Measurements from ENCODE around the gene SLC9A3. TPM values are rescaled to one million over a fixed set of nuclear protein-coding genes. Genes with fewer than 3 reads are reported as not detected.

Gene SLC9A3
- polyA plus RNA-seq, 1 donor, result 2.8 TPM

GRCh38 chr5:554284-554988 is 30.2 kb upstream of the SLC9A3 start:
- DNase-seq, result no peak

DNA sequence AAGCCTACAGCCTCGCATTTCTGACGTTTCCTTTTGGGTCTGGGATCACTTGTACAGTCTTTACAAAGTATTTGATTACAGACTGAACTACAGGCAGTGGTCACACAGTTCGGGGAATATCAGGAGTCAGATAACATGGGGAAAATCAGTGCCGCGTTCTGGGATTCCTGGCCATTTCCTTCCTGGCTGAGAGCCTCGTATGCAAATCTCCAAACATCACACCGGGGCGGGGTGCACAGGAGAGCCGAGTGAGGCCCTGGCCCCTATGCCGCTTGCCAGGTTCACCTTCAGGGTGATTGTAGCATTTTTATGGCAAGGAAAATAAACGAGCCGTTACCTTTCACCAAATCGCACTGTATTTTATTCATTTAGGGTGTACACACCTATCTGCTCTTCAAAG is 29.6 kb upstream of the SLC9A3 start:
- DNase-seq, result no peak

- DNase-seq, result no peak
Observed at GRCh38 chr5:551406-551805, 27.2 kb upstream of the SLC9A3 start.

DNA sequence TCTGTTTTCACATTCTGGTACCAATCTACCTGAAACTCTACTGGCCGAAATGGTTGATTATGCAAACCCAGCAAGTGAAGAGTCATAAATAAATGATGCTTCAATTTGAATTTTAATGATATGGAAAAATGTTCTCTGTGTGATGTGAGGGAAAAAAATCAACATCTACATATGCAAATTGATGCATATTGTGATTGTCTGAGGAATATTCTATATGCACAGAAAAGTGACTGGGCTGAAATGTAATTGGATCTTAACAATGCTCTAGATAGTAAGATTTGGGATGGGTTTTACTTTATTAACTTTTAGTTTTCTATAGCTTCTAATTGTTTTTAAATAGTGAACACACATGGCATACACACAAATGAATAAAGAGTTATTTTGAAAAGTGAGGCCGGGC is 25.0 kb upstream of the SLC9A3 start:
- no peak for DNase-seq

DNA sequence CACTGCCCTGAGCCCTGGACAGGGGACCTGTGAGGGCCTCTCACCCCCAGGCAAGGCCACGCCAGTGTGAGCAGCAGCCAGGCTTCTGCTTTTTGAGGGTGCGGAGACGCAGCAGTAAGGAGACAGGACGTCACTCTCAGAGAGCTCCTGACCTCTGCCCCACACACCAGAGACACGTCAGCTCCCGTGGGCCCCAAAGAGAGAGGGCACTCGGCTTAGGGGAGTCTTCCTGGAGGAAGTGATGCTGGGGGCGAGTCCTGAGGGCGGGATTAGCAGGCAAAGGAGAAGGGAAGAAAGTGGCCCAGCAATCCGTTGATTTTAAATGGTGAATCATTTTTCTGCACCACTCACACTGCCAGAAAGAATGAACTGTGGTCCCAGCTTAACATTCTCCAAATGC is 24.0 kb upstream of the SLC9A3 start:
- DNase-seq, result no peak

- DNase-seq, result no peak
Observed at GRCh38 chr5:547086-547924, 23.1 kb upstream of the SLC9A3 start.

GRCh38 chr5:546376-546908 is 22.2 kb upstream of the SLC9A3 start:
- no peak for DNase-seq

DNA sequence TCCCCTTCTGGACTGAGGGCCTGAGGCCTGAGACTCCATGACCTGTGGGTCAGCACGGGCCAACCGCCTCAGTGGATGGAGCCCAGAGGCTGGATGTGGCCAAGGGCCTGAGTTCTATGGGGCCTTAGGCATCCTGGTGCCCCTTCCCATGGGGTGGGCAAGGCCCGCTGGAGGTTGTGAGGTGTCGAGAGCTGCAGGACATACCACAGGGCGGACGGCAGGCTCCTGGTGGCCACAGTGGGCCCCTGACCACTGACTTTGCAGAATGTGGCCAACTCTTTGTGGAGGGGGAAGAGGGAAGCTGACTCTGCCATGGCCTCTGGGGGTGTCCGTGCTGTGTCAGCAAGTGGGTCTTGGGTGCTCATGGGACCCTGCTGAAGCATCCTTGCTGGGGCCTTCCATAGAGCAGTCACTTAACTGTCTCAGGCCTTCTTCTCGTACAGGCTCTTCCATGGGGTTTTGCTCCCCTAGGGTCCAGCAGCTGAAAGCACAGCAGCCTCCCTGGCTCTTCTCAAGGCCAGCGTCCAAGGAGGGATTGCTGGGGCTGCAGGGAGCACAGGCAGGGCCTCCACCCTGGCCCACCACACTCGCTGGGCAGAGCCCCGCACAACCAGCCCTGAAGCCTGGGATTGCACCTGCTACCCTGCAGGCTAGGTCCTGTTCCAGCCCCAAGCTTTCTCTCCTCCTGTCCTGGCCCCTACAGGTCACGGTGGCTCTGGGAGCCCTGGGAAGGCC is 21.6 kb upstream of the SLC9A3 start:
- no peak for DNase-seq

DNA sequence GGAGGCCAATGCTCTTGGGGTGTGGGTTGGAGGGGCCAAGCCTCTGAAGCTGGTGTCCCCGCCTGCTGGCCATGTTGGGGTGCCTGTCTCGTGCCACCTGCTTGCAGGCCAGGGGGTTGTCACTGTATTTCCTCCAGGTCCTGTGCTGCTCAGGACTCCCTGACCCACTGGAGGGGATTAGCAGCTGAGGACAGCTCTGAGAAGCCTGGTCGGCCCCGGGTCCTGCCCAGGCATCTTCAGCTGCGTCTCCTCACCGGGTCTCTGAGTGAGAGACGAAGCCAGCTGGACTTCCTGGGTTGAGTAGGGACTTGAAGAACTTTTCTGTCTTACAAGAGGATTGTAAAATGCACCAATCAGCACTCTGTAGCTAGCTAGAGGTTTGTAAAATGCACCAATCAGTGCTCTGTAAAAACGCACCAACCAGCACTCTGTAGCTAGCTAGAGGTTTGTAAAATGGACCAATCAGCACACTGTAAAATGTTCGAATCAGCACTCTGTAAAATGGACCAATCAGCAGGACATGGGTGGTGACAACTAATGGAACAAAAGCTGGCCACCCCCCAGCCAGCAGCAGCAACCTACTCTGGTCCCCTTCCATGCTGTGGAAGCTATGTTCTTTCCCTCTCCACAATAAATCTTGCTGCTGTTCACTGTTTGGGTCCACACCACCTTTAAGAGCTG is 20.6 kb upstream of the SLC9A3 start:
- no peak for DNase-seq

DNA sequence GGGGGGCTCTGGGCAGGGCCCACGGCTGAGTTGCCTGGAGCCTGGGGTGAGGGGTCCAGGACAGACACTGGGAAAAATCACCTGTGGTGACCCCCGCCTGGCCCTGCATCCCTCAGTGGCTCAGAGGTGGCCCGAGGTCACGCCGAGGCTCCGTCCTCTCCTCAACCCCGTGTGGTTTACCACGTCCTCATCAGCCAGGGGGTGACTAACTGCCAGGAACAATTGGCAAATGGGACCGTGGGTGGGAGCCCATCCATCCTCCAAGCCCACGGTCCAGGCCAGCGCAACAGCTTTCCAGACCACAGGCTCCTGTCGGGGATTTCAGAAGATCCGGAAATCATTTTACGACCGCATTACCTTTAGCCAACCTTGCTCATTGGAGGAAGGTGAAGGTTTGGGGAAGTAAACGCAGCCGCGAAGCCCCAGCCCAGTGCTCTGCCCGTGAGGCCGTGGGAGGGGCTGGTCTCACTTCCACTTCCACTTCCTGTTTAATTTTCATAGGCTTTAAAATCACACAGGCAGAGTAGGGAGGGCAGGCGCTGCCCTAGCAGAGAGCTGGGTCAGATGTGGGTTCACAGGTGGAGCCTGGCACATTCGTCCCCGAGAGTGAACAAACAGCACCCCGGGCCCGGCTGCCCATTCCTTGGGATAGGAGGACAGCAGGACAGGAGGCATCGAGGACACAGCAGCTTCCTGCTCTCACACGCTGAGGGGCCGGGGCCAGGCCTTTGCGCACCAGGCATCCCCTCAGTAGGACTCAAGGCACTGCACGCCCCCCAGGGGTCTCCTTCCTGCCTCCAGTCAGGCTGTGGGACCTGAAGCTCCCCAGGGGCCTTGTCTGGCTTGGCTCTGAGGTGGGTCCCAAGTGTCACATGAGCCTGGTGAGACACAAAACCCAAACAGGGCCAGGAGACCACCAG is 19.8 kb upstream of the SLC9A3 start:
- no peak for DNase-seq

- no peak for DNase-seq
Observed at GRCh38 chr5:543351-543750, 19.1 kb upstream of the SLC9A3 start.

DNA sequence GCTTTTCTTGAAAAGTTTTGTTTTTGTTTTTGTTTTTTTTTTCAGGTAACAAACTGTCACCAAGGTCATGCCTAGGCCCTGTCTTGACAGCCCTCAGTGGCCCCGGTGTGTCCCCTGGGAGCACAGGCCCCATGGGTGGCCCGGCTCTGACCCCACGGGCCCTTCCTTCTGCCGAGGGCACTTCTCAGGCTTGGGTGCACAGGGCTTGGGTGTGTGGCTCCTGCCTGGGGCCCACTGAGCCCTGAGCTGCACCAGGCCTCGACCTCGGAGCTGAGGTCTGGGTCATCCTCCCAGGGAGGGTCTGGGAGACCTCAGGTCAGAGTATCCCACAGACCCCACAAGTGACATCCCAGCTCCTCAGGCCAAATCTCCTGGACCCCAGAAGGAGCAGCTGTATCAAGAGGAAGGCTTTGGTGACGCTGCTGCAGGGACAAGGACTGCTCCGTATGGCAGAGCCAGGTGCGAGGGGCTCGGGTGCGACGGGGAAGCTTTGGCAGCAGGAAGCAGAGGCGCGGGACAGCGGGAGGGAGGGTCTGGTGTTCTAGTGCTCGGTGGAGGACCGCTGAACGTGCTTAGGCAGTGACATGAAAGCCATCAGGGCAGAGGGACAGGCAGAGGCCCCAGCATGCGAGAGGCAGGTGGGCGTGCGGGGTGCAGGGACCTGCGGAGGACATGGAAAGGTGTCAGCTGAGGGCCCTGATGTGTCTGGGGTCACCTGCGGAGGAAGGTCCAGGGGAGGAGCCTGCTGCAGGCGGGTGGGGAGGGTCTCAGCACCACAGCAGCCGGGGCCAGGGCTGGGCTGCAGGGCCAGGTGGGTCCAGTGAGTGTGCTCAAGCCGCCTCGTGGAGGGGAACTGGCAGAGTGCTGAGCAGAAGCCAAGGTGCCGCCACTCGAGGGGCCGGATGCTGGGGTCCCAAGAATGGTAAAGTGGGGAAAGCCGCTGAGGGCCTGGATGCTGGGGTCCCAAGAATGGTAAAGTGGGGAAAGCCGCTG is 18.4 kb upstream of the SLC9A3 start:
- DNase-seq, result no peak

- no peak for DNase-seq
Observed at GRCh38 chr5:541539-542318, 17.5 kb upstream of the SLC9A3 start.

- peak; percentile 22 for DNase-seq
Observed at GRCh38 chr5:540906-541538, 16.8 kb upstream of the SLC9A3 start.

DNA sequence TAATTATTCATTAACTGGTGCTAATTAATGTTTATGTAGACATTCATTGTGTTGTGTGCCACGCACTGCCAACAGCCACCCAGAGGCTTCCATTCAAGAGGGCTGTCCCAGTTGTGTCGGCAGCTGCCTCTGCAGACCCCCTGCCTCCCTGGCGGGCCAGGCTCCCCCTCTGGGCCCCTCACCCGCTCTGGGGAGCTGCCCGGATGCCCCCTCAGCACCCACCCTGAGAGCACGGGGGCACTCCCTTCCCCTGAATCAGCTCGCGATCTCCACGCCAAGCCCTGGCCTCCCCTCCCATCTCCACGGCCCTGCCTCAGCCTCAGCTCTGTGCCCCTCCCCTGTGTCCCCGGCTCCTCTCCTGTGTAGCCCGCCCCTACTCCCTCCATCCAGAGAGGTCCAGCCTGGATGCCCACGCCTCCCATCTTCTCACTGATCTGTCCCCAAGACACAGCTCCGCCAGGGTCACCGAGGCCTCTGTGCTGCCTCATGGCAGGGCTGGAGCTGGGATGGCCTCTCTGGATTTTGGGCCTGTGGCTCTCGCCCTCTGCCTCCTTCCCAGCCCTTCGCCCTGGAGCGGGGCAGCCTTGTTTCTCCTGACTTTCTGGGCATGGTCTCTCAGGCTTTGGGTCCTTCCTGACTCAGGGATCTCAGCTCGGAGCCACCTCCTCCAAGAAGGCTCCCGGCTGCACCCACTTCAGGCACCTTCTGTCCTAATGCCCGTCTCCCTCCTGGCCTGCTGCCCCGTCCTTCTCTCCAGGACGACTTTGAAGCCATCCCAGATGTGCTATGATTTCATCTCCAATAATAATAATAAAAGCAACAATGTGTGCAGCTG is 16.0 kb upstream of the SLC9A3 start:
- no peak for DNase-seq

DNA sequence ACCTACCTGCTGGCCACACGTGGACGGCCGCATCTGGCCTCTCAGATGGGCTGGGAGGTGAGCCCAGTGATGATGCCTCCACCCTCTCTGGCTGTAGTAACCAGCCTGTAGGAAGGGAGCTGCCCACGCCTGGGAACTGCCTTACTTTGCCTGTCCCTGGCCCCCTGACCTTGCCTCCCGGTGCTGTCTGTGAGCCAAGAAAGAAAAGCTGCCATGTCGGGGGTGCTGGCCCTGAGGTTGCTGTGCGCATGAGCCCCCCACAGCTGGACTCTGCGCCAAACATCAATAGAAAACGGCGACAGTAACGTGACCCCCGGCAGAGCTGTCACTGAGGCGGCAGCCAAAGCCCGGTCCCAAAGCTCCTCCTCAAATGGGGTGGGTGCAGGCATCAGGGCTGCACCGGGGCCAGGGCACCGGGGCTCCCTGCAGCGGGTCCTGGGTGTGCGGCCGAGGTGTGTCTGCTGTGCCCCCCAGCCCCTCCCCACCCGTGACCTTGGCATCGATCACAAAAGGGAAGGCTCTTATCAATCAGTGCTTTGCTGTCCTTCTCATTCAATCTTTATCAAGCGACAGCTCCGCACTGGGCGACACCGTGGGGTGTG is 15.3 kb upstream of the SLC9A3 start:
- DNase-seq, result no peak

- DNase-seq, result no peak
Observed at GRCh38 chr5:538801-539468, 14.7 kb upstream of the SLC9A3 start.

Data from hindlimb muscle (tissue), 1 donor.